Spinal cord (tissue), 10 donors: ENCODE data around the gene DLG5. TPM values are rescaled to one million over a fixed set of nuclear protein-coding genes. Genes with fewer than 3 reads are reported as not detected.

Experiments
- DNase-seq, 6 donors: peaks; one replicate each; pipeline versions ENCODE4 v3.0.0 to v3.0.0-alpha.2; 2013 to 2015; ENCODE audit warnings: low spot score in 6 of 6, low read depth in 4 of 6
- H3K27ac ChIP-seq: one replicate; pipeline ENCODE4 v1.5.1; 2013; ENCODE audit warnings: low read depth, low read length, control low read depth
- H3K27me3 ChIP-seq: one replicate; pipeline ENCODE4 v1.6.1; 2013; ENCODE audit warnings: low read length; ENCODE audit not compliant: control insufficient read depth, insufficient read depth
- H3K36me3 ChIP-seq: one replicate; pipeline ENCODE4 v1.6.1; 2013; ENCODE audit warnings: low read length; ENCODE audit not compliant: control insufficient read depth, insufficient read depth
- H3K4me1 ChIP-seq: one replicate; pipeline ENCODE4 v1.6.1; 2013; ENCODE audit warnings: low read length; ENCODE audit not compliant: control insufficient read depth, insufficient read depth
- H3K4me3 ChIP-seq: one replicate; pipeline ENCODE4 v1.5.1; 2013; ENCODE audit warnings: low read depth, low read length, control low read depth
- H3K9me3 ChIP-seq: one replicate; pipeline ENCODE4 v1.6.1; 2013; ENCODE audit warnings: low read length; ENCODE audit not compliant: control insufficient read depth, insufficient read depth
- WGBS: methylation state at CpG from one replicate; pipeline ENCODE4 v1.1.5; 2013; ENCODE audit warnings: missing lambda C conversion rate; ENCODE audit not compliant: insufficient coverage; 5-methylcytosine and 5-hydroxymethylcytosine counted together
- polyA plus RNA-seq, 2 donors: library from polyadenylated mRNA; unstranded; fragments of 120-200 nt; gene quantifications; one replicate each; pipeline ENCODE4 v1.2.1, GENCODE V29; 2013; ENCODE audit not compliant: insufficient read length in 2 of 2
- total RNA-seq, 2 donors: library from RNA; depleted of rRNA in 1 of 2; stranded (reverse); fragments of 120-200 nt in 1 of 2; fragments of >200 nt in 1 of 2; gene quantifications; one replicate each; pipeline versions ENCODE4 v1.2.3 to v1.2.4, GENCODE V29; 2013 to 2014
- donor health status: healthy.

DLG5 gene
- total and polyA plus RNA-seq, 4 donors, result 27.5 to 78.5 (median 51.3) TPM

- no peaks in the 10 kb centered on the region for H3K9me3 ChIP-seq
- peaks cover 70% of the 10 kb centered on the region for H3K36me3 ChIP-seq
- H3K4me3 ChIP-seq, result no peak overlapping the region
- H3K27me3 ChIP-seq, result no peaks in the 10 kb centered on the region
- no peak for DNase-seq
- H3K4me1 ChIP-seq, result no peaks in the 10 kb centered on the region
- H3K27ac ChIP-seq, result no peak overlapping the region
- 90% methylated on average over 3 of the region's 5 CpGs for WGBS
Observed at GRCh38 chr10:77799352-77799751, 127.2 kb downstream of the DLG5 start.

GRCh38 chr10:77798940-77799339 lies 127.6 kb downstream of the DLG5 start:
- no peak overlapping the region for H3K4me3 ChIP-seq
- WGBS, result 95% methylated on average over 2 of the region's 2 CpGs
- DNase-seq, result no peak
- H3K9me3 ChIP-seq, result no peaks in the 10 kb centered on the region
- no peak overlapping the region for H3K27ac ChIP-seq
- H3K36me3 ChIP-seq, result peaks cover 70% of the 10 kb centered on the region
- no peaks in the 10 kb centered on the region for H3K27me3 ChIP-seq
- no peaks in the 10 kb centered on the region for H3K4me1 ChIP-seq

GRCh38 chr10:77796311-77796915 lies 130.1 kb downstream of the DLG5 start:
- Histone ChIP-seq H3K9me3 (no peaks in the 10 kb centered on the region), H3K4me1 (no peaks in the 10 kb centered on the region), H3K27me3 (no peaks in the 10 kb centered on the region), H3K4me3 (no peak overlapping the region), H3K36me3 (peaks cover 83% of the 10 kb centered on the region), H3K27ac (no peak overlapping the region)
- 95% methylated on average over 16 of the region's 16 CpGs for WGBS
- DNase-seq, result no peak

GRCh38 chr10:77795426-77796055 lies 131.0 kb downstream of the DLG5 start:
- DNase-seq, result no peak
- 94% methylated on average over 20 of the region's 20 CpGs for WGBS
- Histone ChIP-seq H3K36me3 (peaks cover 80% of the 10 kb centered on the region), H3K27ac (no peak overlapping the region), H3K27me3 (no peaks in the 10 kb centered on the region), H3K9me3 (no peaks in the 10 kb centered on the region), H3K4me1 (no peaks in the 10 kb centered on the region), H3K4me3 (no peak overlapping the region)

- Histone ChIP-seq H3K27me3 (no peaks in the 10 kb centered on the region), H3K9me3 (no peaks in the 10 kb centered on the region), H3K4me3 (no peak overlapping the region), H3K36me3 (peaks cover 81% of the 10 kb centered on the region), H3K4me1 (no peaks in the 10 kb centered on the region), H3K27ac (no peak overlapping the region)
- WGBS, result 97% methylated on average over 18 of the region's 23 CpGs
- DNase-seq, result no peak
Observed at GRCh38 chr10:77794256-77795142, 132.1 kb downstream of the DLG5 start.

- Histone ChIP-seq H3K36me3 (peaks cover 86% of the 10 kb centered on the region), H3K4me3 (no peak overlapping the region), H3K9me3 (no peaks in the 10 kb centered on the region), H3K27me3 (no peaks in the 10 kb centered on the region), H3K27ac (no peak overlapping the region), H3K4me1 (no peaks in the 10 kb centered on the region)
- WGBS, result 88% methylated on average over 7 of the region's 7 CpGs
- DNase-seq, result no peak
Observed at GRCh38 chr10:77793831-77794230, 132.7 kb downstream of the DLG5 start.

GRCh38 chr10:77792155-77792554 lies 134.4 kb downstream of the DLG5 start:
- Histone ChIP-seq H3K4me3 (no peak overlapping the region), H3K27me3 (no peaks in the 10 kb centered on the region), H3K4me1 (no peaks in the 10 kb centered on the region), H3K9me3 (no peaks in the 10 kb centered on the region), H3K36me3 (peaks cover 87% of the 10 kb centered on the region), H3K27ac (no peak overlapping the region)
- no peak for DNase-seq
- 85% methylated on average over 12 of the region's 12 CpGs for WGBS

GRCh38 chr10:77791506-77791905 lies 135.0 kb downstream of the DLG5 start:
- Histone ChIP-seq H3K27me3 (no peaks in the 10 kb centered on the region), H3K36me3 (peaks cover 86% of the 10 kb centered on the region), H3K27ac (no peak overlapping the region), H3K4me3 (no peak overlapping the region), H3K9me3 (no peaks in the 10 kb centered on the region), H3K4me1 (no peaks in the 10 kb centered on the region)
- no peak for DNase-seq
- 85% methylated on average over 6 of the region's 7 CpGs for WGBS

GRCh38 chr10:77789861-77790260 lies 136.7 kb downstream of the DLG5 start:
- H3K27me3 ChIP-seq, result no peaks in the 10 kb centered on the region
- no peaks in the 10 kb centered on the region for H3K9me3 ChIP-seq
- no peak overlapping the region for H3K27ac ChIP-seq
- no peak overlapping the region for H3K4me3 ChIP-seq
- H3K36me3 ChIP-seq, result peaks cover 70% of the 10 kb centered on the region
- DNase-seq, result no peak
- no peaks in the 10 kb centered on the region for H3K4me1 ChIP-seq
- 94% methylated on average over 7 of the region's 7 CpGs for WGBS
